HG02884 (cell line): ENCODE measurements around the gene ZMYND11.
"Not testable (repeated sequence)": the region's sequence is repeated elsewhere in the genome, so short reads cannot be mapped to it uniquely, and the experiment has no call there.

Experiments
- ATAC-seq: cut with Tn5 transposase; IDR thresholded peaks from one replicate; pipeline ENCODE4 v1.9.1; 2021; ENCODE audit warnings: mild to moderate bottlenecking, moderate library complexity; ENCODE audit not compliant: unreplicated experiment

ZMYND11 gene

GRCh38 chr10:279232-279631 lies 144.0 kb downstream of the ZMYND11 start:
- no peak for ATAC-seq

- ATAC-seq: no peak
Measured at GRCh38 chr10:279655-280054, 144.4 kb downstream of the ZMYND11 start.

- no peak for ATAC-seq
Measured at GRCh38 chr10:282294-283139, 147.3 kb downstream of the ZMYND11 start.

GRCh38 chr10:283140-283479 lies 147.9 kb downstream of the ZMYND11 start:
- ATAC-seq: no peak

GRCh38 chr10:283916-284356 lies 148.7 kb downstream of the ZMYND11 start:
- peak; percentile 87 for ATAC-seq

GRCh38 chr10:285216-285615 lies 150.0 kb downstream of the ZMYND11 start:
- ATAC-seq: no peak

GRCh38 chr10:287026-287709 lies 151.9 kb downstream of the ZMYND11 start:
- ATAC-seq: no peak

- ATAC-seq: no peak
Measured at GRCh38 chr10:287814-288213, 152.6 kb downstream of the ZMYND11 start.

GRCh38 chr10:288316-289200 lies 153.3 kb downstream of the ZMYND11 start:
- ATAC-seq: no peak

- ATAC-seq: no peak
Measured at GRCh38 chr10:289581-289980, 154.3 kb downstream of the ZMYND11 start.

- ATAC-seq: no peak
Measured at GRCh38 chr10:290026-290725, 154.9 kb downstream of the ZMYND11 start.

- no peak for ATAC-seq
Measured at GRCh38 chr10:293636-294035, 158.4 kb downstream of the ZMYND11 start.

- no peak for ATAC-seq
Measured at GRCh38 chr10:297567-297966, 162.3 kb downstream of the ZMYND11 start.

GRCh38 chr10:298033-298432 lies 162.8 kb downstream of the ZMYND11 start:
- no peak for ATAC-seq

- ATAC-seq: peak; percentile 55
Measured at GRCh38 chr10:299512-299911, 164.3 kb downstream of the ZMYND11 start.

GRCh38 chr10:299969-300368 lies 164.7 kb downstream of the ZMYND11 start:
- ATAC-seq: peak; percentile 75

- ATAC-seq: not testable (repeated sequence)
Measured at GRCh38 chr10:300580-300979, 165.3 kb downstream of the ZMYND11 start.

- no peak for ATAC-seq
Measured at GRCh38 chr10:301536-301935, 166.3 kb downstream of the ZMYND11 start.
